ENCODE results near the gene GTF2B.

GRCh38 chr1:88920845-88921244 is 29.5 kb upstream of the GTF2B start:
- TF ChIP-seq FOSL1 (IDR thresholded peaks at IDR 0.05; ENCODE audit: low read depth) (no peak), SP1 (IDR thresholded peaks at IDR 0.05; ENCODE audit: low read depth) (no peak), POLR2A (IDR thresholded peaks at IDR 0.05; ENCODE audit: borderline replicate concordance, extremely low read depth, insufficient read depth, insufficient read length) (no peak), CEBPB (IDR thresholded peaks at IDR 0.05; ENCODE audit: low read depth) (no peak), SIN3A (IDR thresholded peaks at IDR 0.05; ENCODE audit: low read depth) (no peak), EGR1 (IDR thresholded peaks at IDR 0.05; ENCODE audit: low read depth) (no peak), RAD21 (IDR thresholded peaks at IDR 0.05; ENCODE audit: low read depth) (no peak), ZNF274 (IDR thresholded peaks at IDR 0.05; ENCODE audit: low read depth, low read length) (no peak), REST (IDR thresholded peaks at IDR 0.05; ENCODE audit: low read depth) (no peak), POLR2AphosphoS5 (IDR thresholded peaks at IDR 0.05; ENCODE audit: low read depth, low read length) (no peak), ZBTB33 (IDR thresholded peaks at IDR 0.05; ENCODE audit: extremely low read depth, insufficient replicate concordance, low read length) (no peak), EZH2phosphoT487 (IDR thresholded peaks at IDR 0.05; ENCODE audit: borderline replicate concordance) (no peak)
- TF ChIP-seq, protein P1, sequence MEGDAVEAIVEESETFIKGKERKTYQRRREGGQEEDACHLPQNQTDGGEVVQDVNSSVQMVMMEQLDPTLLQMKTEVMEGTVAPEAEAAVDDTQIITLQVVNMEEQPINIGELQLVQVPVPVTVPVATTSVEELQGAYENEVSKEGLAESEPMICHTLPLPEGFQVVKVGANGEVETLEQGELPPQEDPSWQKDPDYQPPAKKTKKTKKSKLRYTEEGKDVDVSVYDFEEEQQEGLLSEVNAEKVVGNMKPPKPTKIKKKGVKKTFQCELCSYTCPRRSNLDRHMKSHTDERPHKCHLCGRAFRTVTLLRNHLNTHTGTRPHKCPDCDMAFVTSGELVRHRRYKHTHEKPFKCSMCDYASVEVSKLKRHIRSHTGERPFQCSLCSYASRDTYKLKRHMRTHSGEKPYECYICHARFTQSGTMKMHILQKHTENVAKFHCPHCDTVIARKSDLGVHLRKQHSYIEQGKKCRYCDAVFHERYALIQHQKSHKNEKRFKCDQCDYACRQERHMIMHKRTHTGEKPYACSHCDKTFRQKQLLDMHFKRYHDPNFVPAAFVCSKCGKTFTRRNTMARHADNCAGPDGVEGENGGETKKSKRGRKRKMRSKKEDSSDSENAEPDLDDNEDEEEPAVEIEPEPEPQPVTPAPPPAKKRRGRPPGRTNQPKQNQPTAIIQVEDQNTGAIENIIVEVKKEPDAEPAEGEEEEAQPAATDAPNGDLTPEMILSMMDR (IDR thresholded peaks at IDR 0.05 in 2 of 3, conservative IDR thresholded peaks at IDR 0.05 in 1 of 3; ENCODE audit: borderline replicate concordance in 1 of 3, insufficient read depth in 1 of 3, low read depth in 2 of 3, low read length in 2 of 3), result no peak
